Endodermal cell (in vitro differentiated cells): ENCODE measurements around the gene BRD3. TPM values are rescaled to one million over a fixed set of nuclear protein-coding genes. Genes with fewer than 3 reads are reported as not detected.

Experiments
- DNase-seq: peaks from one replicate; pipeline ENCODE4 v3.0.0-alpha.2; 2017
- H3K27ac ChIP-seq: 2 replicates; pipeline ENCODE4 v1.5.1; 2013; ENCODE audit warnings: mild to moderate bottlenecking, low read depth, low read length, moderate library complexity
- H3K27me3 ChIP-seq: 2 replicates; pipeline ENCODE4 v1.6.1; 2013; ENCODE audit warnings: mild to moderate bottlenecking, low read length, moderate library complexity; ENCODE audit not compliant: insufficient read depth, control insufficient read depth, poor library complexity, severe bottlenecking
- H3K36me3 ChIP-seq: 2 replicates; pipeline ENCODE4 v1.7.0; 2013; ENCODE audit warnings: mild to moderate bottlenecking, low read length, moderate library complexity; ENCODE audit not compliant: control insufficient read depth, insufficient read depth
- H3K4me1 ChIP-seq: one replicate; pipeline ENCODE4 v1.7.0; 2013; ENCODE audit warnings: low read length; ENCODE audit not compliant: control insufficient read depth, insufficient read depth
- H3K4me3 ChIP-seq: 2 replicates; pipeline ENCODE4 v1.5.1; 2013; ENCODE audit warnings: mild to moderate bottlenecking, low read length, moderate library complexity
- H3K9ac ChIP-seq: 2 replicates; pipeline ENCODE4 v1.6.1; 2013; ENCODE audit warnings: mild to moderate bottlenecking, low read length, moderate library complexity; ENCODE audit not compliant: poor library complexity, severe bottlenecking; ENCODE audit errors: extremely low read depth
- H3K9me3 ChIP-seq: 2 replicates; pipeline ENCODE4 v1.6.1; 2013; ENCODE audit warnings: mild to moderate bottlenecking, low read length, moderate library complexity; ENCODE audit not compliant: control insufficient read depth
- H3K27ac Mint-ChIP-seq: 2 replicates; pipeline ENCODE4 v1.8.0; 2020; ENCODE audit warnings: mixed read lengths
- H3K27me3 Mint-ChIP-seq: 2 replicates; pipeline ENCODE4 v1.8.0; 2021; ENCODE audit warnings: mild to moderate bottlenecking, mixed read lengths; ENCODE audit not compliant: insufficient read depth
- H3K36me3 Mint-ChIP-seq: 2 replicates; pipeline ENCODE4 v1.8.0; 2020; ENCODE audit warnings: low read depth, mixed read lengths
- H3K4me1 Mint-ChIP-seq: 2 replicates; pipeline ENCODE4 v1.8.0; 2020; ENCODE audit warnings: mixed read lengths
- H3K4me3 Mint-ChIP-seq: 2 replicates; pipeline ENCODE4 v1.8.0; 2020; ENCODE audit warnings: mild to moderate bottlenecking, moderate library complexity, mixed read lengths
- H3K9me3 Mint-ChIP-seq: 2 replicates; pipeline ENCODE4 v1.8.0; 2020; ENCODE audit warnings: mild to moderate bottlenecking, mixed read lengths
- CTCF ChIP-seq: fragments of 200-600 bp; sonication (generic); conservative IDR thresholded peaks from 2 replicates; pipeline ENCODE4 v1.5.0; 2021; ENCODE audit warnings: antibody characterized with exemption, mild to moderate bottlenecking
- WGBS, 2 experiments: methylation state at CpG; one replicate each; pipeline versions ENCODE4 v1.1.5 to v1.1.7; 2013; ENCODE audit warnings: missing lambda C conversion rate in 2 of 2, mixed read lengths in 1 of 2; ENCODE audit not compliant: insufficient coverage in 1 of 2, insufficient read length in 1 of 2; 5-methylcytosine and 5-hydroxymethylcytosine counted together
- total RNA-seq, 2 donors: library from RNA; stranded (reverse); fragmentation: NEBNext Ultra II Directional in 1 of 2; extraction: Animal tissue kit (Norgen Biotek cat#: 25700) in 1 of 2; gene quantifications; 2 replicates in 1 of 2; 3 replicates in 1 of 2; pipeline ENCODE4 v1.2.1, GENCODE V29; 2021

Gene BRD3
- total RNA-seq, 2 donors from 2014 or later = 92.3 to 103 TPM

GRCh38 chr9:134063571-134064450 lies 4.0 kb downstream of the BRD3 start:
- Histone ChIP-seq H3K9me3 (no peaks in the 10 kb centered on the region), H3K4me3 (no peak overlapping the region), H3K27ac (no peak overlapping the region), H3K36me3 (peaks cover 10% of the 10 kb centered on the region), H3K9ac (no peak overlapping the region), H3K27me3 (no peaks in the 10 kb centered on the region), H3K4me1 (peaks cover 2% of the 10 kb centered on the region)
- peaks cover 10% of the 10 kb centered on the region for H3K36me3 Mint-ChIP-seq
- peaks cover 2% of the 10 kb centered on the region for H3K27me3 Mint-ChIP-seq
- no peak for TF ChIP-seq CTCF
- peaks cover 20% of the 10 kb centered on the region for H3K4me1 Mint-ChIP-seq
- H3K27ac Mint-ChIP-seq = peak overlapping the region; percentile 45
- no peaks in the 10 kb centered on the region for H3K9me3 Mint-ChIP-seq
- H3K4me3 Mint-ChIP-seq = no peak overlapping the region
- peak; percentile 45 for DNase-seq
- WGBS, 2 experiments = 94 to 97% methylated on average over 26 to 29 of the region's 29 CpGs

DNA sequence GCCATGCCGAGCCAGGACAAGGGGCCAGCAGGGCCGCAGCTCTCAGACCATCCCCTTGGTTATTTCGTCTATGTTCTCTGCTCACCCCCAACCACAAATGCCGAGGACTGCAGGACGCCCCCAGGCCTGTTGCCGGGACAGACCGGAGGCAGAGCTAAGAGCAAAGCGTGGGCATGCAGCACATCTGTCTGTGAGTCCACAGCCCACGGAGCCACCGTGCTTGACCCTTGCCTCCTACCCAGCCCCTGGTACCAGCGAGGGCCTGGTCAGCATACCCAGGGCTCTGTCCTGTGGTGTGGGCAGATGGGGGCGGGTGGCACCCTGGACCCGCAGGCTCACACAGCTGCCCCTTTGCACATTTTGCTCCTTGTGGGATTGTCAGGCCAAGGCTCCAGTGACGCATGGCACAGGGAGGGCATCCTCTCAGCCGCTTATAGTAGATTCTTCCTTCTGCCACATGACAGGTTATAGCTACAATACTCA lies 4.7 kb downstream of the BRD3 start:
- 93 to 95% methylated on average over 10 to 15 of the region's 15 CpGs for WGBS, 2 experiments
- peaks cover 23% of the 10 kb centered on the region for H3K4me1 Mint-ChIP-seq

More for the DNA sequence above, 4.7 kb downstream of the BRD3 start:
- peak; percentile 33 for DNase-seq
- no peaks in the 10 kb centered on the region for H3K27me3 Mint-ChIP-seq
- Histone ChIP-seq H3K4me3 (no peak overlapping the region), H3K36me3 (peaks cover 15% of the 10 kb centered on the region), H3K4me1 (peaks cover 2% of the 10 kb centered on the region), H3K27ac (no peak overlapping the region), H3K27me3 (no peaks in the 10 kb centered on the region), H3K9me3 (no peaks in the 10 kb centered on the region), H3K9ac (no peak overlapping the region)
- no peak for TF ChIP-seq CTCF
- H3K9me3 Mint-ChIP-seq = no peaks in the 10 kb centered on the region
- peak overlapping the region; percentile 70 for H3K27ac Mint-ChIP-seq
- H3K4me3 Mint-ChIP-seq = no peak overlapping the region
- peaks cover 10% of the 10 kb centered on the region for H3K36me3 Mint-ChIP-seq
